A673 (cell line): ENCODE results near the gene LRRFIP1. TPM values are rescaled to one million over a fixed set of nuclear protein-coding genes. Genes with fewer than 3 reads are reported as not detected.

ENCODE experiments used
- BruUV-seq: library from RNA; stranded (reverse); fragments of 400-500 nt; replicated peaks from 2 replicates; lab custom pipeline; 2021; lab: Mats Ljungman, UMichigan
- CTCF ChIA-PET: fragments of 300-600 bp; sonication (Branson Sonifier 250); formaldehyde crosslinking; loops from one replicate; lab custom pipeline; 2022; ENCODE audit warnings: antibody characterized with exemption; lab: Charles Lee
- POLR2A ChIA-PET: fragments of 300-600 bp; sonication (Branson Sonifier 250); formaldehyde crosslinking; loops from one replicate; lab custom pipeline; 2022; ENCODE audit warnings: antibody characterized with exemption; ENCODE audit not compliant: low non-redundant PET; lab: Charles Lee
- DNase-seq: peaks from one replicate; pipeline ENCODE4 v3.0.0-alpha.2; 2015; ENCODE audit warnings: low spot score
- H3K27ac ChIP-seq: fragments of 200-600 bp; sonication (generic); 2 replicates; pipeline ENCODE4 v1.5.1; 2016; ENCODE audit warnings: mixed run types, low read depth, mild to moderate bottlenecking, mixed read lengths, antibody characterized with exemption, low read length; ENCODE audit not compliant: poor library complexity, severe bottlenecking
- H3K27me3 ChIP-seq: fragments of 200-600 bp; sonication (generic); replicated peaks from 2 replicates; pipeline ENCODE4 v1.6.1; 2017; ENCODE audit warnings: mixed run types, low read depth, mild to moderate bottlenecking, mixed read lengths, antibody characterized with exemption, low read length; ENCODE audit not compliant: insufficient read depth, poor library complexity
- H3K36me3 ChIP-seq: fragments of 200-600 bp; sonication (generic); 2 replicates; pipeline ENCODE4 v1.6.1; 2016; ENCODE audit warnings: mixed run types, mild to moderate bottlenecking, mixed read lengths, antibody characterized with exemption, low read length; ENCODE audit not compliant: insufficient read depth, poor library complexity, severe bottlenecking
- H3K4me1 ChIP-seq: fragments of 200-600 bp; sonication (generic); 2 replicates; pipeline ENCODE4 v1.6.1; 2017; ENCODE audit warnings: mixed run types, mild to moderate bottlenecking, mixed read lengths, antibody characterized with exemption, low read length; ENCODE audit not compliant: insufficient read depth, poor library complexity, severe bottlenecking
- H3K4me3 ChIP-seq: fragments of 200-600 bp; sonication (generic); 2 replicates; pipeline ENCODE4 v1.5.1; 2016; ENCODE audit warnings: low read depth, mixed run types, mild to moderate bottlenecking, mixed read lengths, low read length; ENCODE audit not compliant: poor library complexity, severe bottlenecking
- H3K9me3 ChIP-seq: fragments of 200-600 bp; sonication (generic); 2 replicates; pipeline ENCODE4 v1.6.1; 2016; ENCODE audit warnings: mixed run types, low read depth, mild to moderate bottlenecking, mixed read lengths, antibody characterized with exemption, low read length; ENCODE audit not compliant: poor library complexity, severe bottlenecking
- CTCF ChIP-seq: fragments of 300-800, 200-600 bp; sonication (generic); conservative IDR thresholded peaks from 2 replicates; pipeline ENCODE4 v1.5.1; 2017; ENCODE audit warnings: low read depth, mild to moderate bottlenecking, antibody characterized with exemption, low read length, moderate library complexity, mixed read lengths
- EZH2 ChIP-seq: fragments of 200-600 bp; sonication (generic); IDR thresholded peaks from 2 replicates; pipeline ENCODE4 v1.6.1; 2017; ENCODE audit warnings: borderline replicate concordance, low read depth, mild to moderate bottlenecking, mixed read lengths, antibody characterized with exemption, low read length; ENCODE audit not compliant: poor library complexity, severe bottlenecking
- intact Hi-C: fragments of 100-400 bp; cut with micrococcal nuclease; formaldehyde crosslinking; loops from one replicate; pipeline ENCODE4 v1.10.0; 2022; ENCODE audit not compliant: unreplicated experiment
- total RNA-seq: library from RNA; stranded (reverse); gene quantifications from 2 replicates; pipeline ENCODE4 v1.2.3, GENCODE V29; 2021

LRRFIP1 gene
- total RNA-seq, 1 experiment from 2014 or later = 69.3 TPM

GRCh38 chr2:237624565-237624964 is 2.8 kb upstream of the LRRFIP1 start:
- no peaks in the 10 kb centered on the region for H3K36me3 ChIP-seq
- H3K27me3 ChIP-seq = no peaks in the 10 kb centered on the region
- ChIA-PET POLR2A (no interaction called here), CTCF (no interaction called here)
- H3K4me1 ChIP-seq = no peaks in the 10 kb centered on the region
- H3K27ac ChIP-seq = no peak overlapping the region
- H3K4me3 ChIP-seq = no peak overlapping the region
- no TSS peak for BruUV-seq
- no peak for DNase-seq
- 0 out of 2 replicates have a peak, but pooled peaks have one; percentile 13 for TF ChIP-seq CTCF
- no peak for TF ChIP-seq EZH2
- no peaks in the 10 kb centered on the region for H3K9me3 ChIP-seq
- intact Hi-C loops = no loop called here

- no TSS peak for BruUV-seq
- DNase-seq = no peak
- ChIA-PET CTCF (no interaction called here), POLR2A (no interaction called here)
- Histone ChIP-seq H3K9me3 (no peaks in the 10 kb centered on the region), H3K36me3 (no peaks in the 10 kb centered on the region), H3K4me1 (no peaks in the 10 kb centered on the region), H3K27me3 (no peaks in the 10 kb centered on the region), H3K4me3 (no peak overlapping the region), H3K27ac (no peak overlapping the region)
- TF ChIP-seq CTCF = no peak
- no peak for TF ChIP-seq EZH2
- intact Hi-C loops = no loop called here
These were observed 2.1 kb upstream of the LRRFIP1 start for GRCh38 chr2:237625216-237625705.

- Histone ChIP-seq H3K27ac (no peak overlapping the region), H3K4me3 (no peak overlapping the region), H3K36me3 (no peaks in the 10 kb centered on the region), H3K9me3 (no peaks in the 10 kb centered on the region), H3K4me1 (no peaks in the 10 kb centered on the region), H3K27me3 (no peaks in the 10 kb centered on the region)
- TF ChIP-seq CTCF (no peak), EZH2 (no peak)
- ChIA-PET POLR2A (no interaction called here), CTCF (no interaction called here)
- intact Hi-C loops = no loop called here
- DNase-seq = no peak
- BruUV-seq = no TSS peak
These were observed 1.6 kb upstream of the LRRFIP1 start for GRCh38 chr2:237625777-237626176.
